Measurements from ENCODE around the gene DPM2. TPM values are rescaled to one million over a fixed set of nuclear protein-coding genes. Genes with fewer than 3 reads are reported as not detected.

Gene DPM2
- total RNA-seq, 1 donor from 2014 or later, result 32.7 TPM

DNA sequence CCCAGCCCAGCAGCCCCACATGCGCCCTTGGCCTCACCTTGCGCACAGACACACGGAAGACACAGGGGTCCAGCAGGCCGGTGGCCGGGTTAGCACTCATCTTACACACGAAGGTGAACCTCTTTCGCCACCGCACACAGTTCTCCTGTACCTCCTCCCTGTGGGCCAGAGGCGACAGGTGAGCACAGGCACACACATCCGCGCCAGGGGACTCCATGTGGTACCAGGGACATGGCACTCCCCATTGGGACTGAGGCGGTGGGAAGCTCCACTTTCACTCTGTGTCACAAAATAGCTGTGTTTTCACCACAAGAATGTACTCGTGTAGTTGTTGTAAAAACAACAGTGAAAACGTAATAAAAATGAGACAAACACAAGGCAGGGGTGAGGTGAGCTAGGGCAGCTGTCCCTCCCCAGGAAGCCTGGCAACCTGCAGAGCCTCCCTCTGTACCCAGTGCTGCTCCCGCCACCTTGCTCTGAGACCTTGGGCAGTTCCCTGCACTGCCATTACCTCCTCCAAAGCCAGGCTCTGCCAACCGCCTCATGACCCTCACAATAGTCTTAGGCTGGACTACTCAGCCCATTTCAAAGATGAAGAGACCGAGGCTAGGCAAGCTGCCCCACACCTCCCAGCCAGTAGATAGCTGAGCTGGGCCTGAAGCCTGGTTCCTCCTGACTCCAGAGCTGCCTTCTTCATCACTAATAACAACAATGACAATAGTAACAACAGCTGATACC lies 16.3 kb upstream of the DPM2 start:
- peaks cover 62% of the 10 kb centered on the region for H4K20me1 ChIP-seq (ENCODE audit: insufficient read depth, low read length)
- H3K4me3 Mint-ChIP-seq (ENCODE audit: unreplicated experiment), result no peak overlapping the region
- H3K4me1 Mint-ChIP-seq (ENCODE audit: low read depth, unreplicated experiment), result peaks cover 5% of the 10 kb centered on the region
- FAIRE-seq (no peak), DNase-seq (ENCODE audit: low read depth) (no peak)
- no peaks in the 10 kb centered on the region for H3K9me3 Mint-ChIP-seq (ENCODE audit: unreplicated experiment)
- no peaks in the 10 kb centered on the region for H3K9me3 ChIP-seq (ENCODE audit: insufficient read depth, low read depth, low read length)
- H3K27ac Mint-ChIP-seq (ENCODE audit: unreplicated experiment), result no peak overlapping the region
- no peak overlapping the region for H3K9ac ChIP-seq (ENCODE audit: low read length)
- TF ChIP-seq EZH2 (IDR thresholded peaks at IDR 0.05; ENCODE audit: insufficient read depth, low read length), result no peak
- TF ChIP-seq, protein P1, sequence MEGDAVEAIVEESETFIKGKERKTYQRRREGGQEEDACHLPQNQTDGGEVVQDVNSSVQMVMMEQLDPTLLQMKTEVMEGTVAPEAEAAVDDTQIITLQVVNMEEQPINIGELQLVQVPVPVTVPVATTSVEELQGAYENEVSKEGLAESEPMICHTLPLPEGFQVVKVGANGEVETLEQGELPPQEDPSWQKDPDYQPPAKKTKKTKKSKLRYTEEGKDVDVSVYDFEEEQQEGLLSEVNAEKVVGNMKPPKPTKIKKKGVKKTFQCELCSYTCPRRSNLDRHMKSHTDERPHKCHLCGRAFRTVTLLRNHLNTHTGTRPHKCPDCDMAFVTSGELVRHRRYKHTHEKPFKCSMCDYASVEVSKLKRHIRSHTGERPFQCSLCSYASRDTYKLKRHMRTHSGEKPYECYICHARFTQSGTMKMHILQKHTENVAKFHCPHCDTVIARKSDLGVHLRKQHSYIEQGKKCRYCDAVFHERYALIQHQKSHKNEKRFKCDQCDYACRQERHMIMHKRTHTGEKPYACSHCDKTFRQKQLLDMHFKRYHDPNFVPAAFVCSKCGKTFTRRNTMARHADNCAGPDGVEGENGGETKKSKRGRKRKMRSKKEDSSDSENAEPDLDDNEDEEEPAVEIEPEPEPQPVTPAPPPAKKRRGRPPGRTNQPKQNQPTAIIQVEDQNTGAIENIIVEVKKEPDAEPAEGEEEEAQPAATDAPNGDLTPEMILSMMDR (IDR thresholded peaks at IDR 0.05; ENCODE audit: insufficient read depth, low read depth, low read length), result no peak
- no peaks in the 10 kb centered on the region for H3K27me3 ChIP-seq (ENCODE audit: insufficient read depth, low read length)
- H2AFZ ChIP-seq (ENCODE audit: low read depth, low read length), result no peak overlapping the region
- H3K4me1 ChIP-seq (ENCODE audit: insufficient read depth, low read length), result peaks cover 14% of the 10 kb centered on the region
- H3K4me3 ChIP-seq (ENCODE audit: insufficient read depth, low read depth, low read length), result no peak overlapping the region
- peaks cover 5% of the 10 kb centered on the region for H3K36me3 Mint-ChIP-seq (ENCODE audit: low read depth, unreplicated experiment)
- H3K4me2 ChIP-seq (ENCODE audit: low read length), result no peak overlapping the region
- H3K36me3 ChIP-seq (ENCODE audit: insufficient read depth, low read length), result no peaks in the 10 kb centered on the region
- no peak overlapping the region for H3K27ac ChIP-seq (ENCODE audit: low read depth, low read length)
- H3K79me2 ChIP-seq (ENCODE audit: insufficient read depth, low read length), result peaks cover 25% of the 10 kb centered on the region
- no peaks in the 10 kb centered on the region for H3K27me3 Mint-ChIP-seq (ENCODE audit: low read depth, unreplicated experiment)

DNA sequence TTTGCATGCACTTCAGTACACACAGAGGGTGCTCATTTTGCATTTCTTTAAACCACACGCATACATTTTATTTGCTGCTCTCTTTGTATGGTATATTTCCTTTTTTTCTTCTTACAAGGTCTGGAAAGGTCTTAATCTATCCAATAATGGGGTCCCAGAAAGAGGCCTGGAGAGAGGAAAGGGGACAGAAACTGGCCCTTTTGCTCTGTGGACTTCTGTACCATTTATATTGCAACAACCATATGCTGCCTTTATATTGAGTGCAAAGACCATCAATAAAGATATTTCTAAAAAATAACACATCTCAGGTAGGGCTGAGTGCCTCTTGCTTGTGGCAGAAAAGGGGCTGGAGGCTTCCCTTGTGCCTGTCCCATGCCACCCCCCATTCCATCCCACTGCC lies 15.5 kb upstream of the DPM2 start:
- H3K36me3 Mint-ChIP-seq (ENCODE audit: low read depth, unreplicated experiment), result peaks cover 2% of the 10 kb centered on the region
- FAIRE-seq (no peak), DNase-seq (ENCODE audit: low read depth) (no peak)
- Histone ChIP-seq H3K36me3 (ENCODE audit: insufficient read depth, low read length) (no peaks in the 10 kb centered on the region), H3K4me3 (ENCODE audit: insufficient read depth, low read depth, low read length) (no peak overlapping the region), H3K4me2 (ENCODE audit: low read length) (no peak overlapping the region), H3K27ac (ENCODE audit: low read depth, low read length) (no peak overlapping the region), H3K9ac (ENCODE audit: low read length) (no peak overlapping the region), H3K79me2 (ENCODE audit: insufficient read depth, low read length) (peaks cover 25% of the 10 kb centered on the region), H2AFZ (ENCODE audit: low read depth, low read length) (no peak overlapping the region), H3K9me3 (ENCODE audit: insufficient read depth, low read depth, low read length) (no peaks in the 10 kb centered on the region), H3K4me1 (ENCODE audit: insufficient read depth, low read length) (peaks cover 14% of the 10 kb centered on the region), H4K20me1 (ENCODE audit: insufficient read depth, low read length) (peaks cover 58% of the 10 kb centered on the region), H3K27me3 (ENCODE audit: insufficient read depth, low read length) (no peaks in the 10 kb centered on the region)
- no peaks in the 10 kb centered on the region for H3K27me3 Mint-ChIP-seq (ENCODE audit: low read depth, unreplicated experiment)
- H3K27ac Mint-ChIP-seq (ENCODE audit: unreplicated experiment), result no peak overlapping the region
- no peak for TF ChIP-seq EZH2 (IDR thresholded peaks at IDR 0.05; ENCODE audit: insufficient read depth, low read length)
- TF ChIP-seq, protein P1 (IDR thresholded peaks at IDR 0.05; ENCODE audit: insufficient read depth, low read depth, low read length), result no peak
- no peaks in the 10 kb centered on the region for H3K9me3 Mint-ChIP-seq (ENCODE audit: unreplicated experiment)
- H3K4me3 Mint-ChIP-seq (ENCODE audit: unreplicated experiment), result no peak overlapping the region
- peaks cover 5% of the 10 kb centered on the region for H3K4me1 Mint-ChIP-seq (ENCODE audit: low read depth, unreplicated experiment)
